Measurements from ENCODE around the gene BTG4. TPM values are rescaled to one million over a fixed set of nuclear protein-coding genes. Genes with fewer than 3 reads are reported as not detected.

The BTG4 gene
- total RNA-seq, 3 donors from 2014 or later: not detected

DNA sequence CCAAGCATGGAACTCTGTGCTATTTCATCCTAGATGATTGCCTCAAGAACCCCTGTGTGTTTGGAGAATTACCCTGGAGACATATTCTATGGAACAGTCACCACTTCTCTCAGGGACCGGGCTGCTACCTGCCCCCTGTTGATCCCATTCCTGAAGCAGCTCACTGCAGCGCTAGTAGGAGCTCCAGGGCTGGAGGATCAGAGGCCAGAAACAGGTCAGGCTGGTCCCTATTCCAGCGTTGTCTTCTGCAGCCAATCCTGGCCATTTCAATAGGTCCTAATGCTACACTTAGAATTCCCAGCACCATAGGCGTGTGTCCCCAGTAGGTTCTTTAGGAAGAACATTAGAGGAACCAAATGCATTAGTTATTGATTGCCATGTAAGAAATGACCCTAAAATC is 48.9 kb downstream of the BTG4 start:
- Histone ChIP-seq H3K27me3 (no peaks in the 10 kb centered on the region), H3K27ac (no peak overlapping the region), H3K36me3 (no peaks in the 10 kb centered on the region), H3K4me3 (no peak overlapping the region), H3K9me3 (no peaks in the 10 kb centered on the region), H3K4me1 (no peaks in the 10 kb centered on the region)
- TF ChIP-seq, protein P1, sequence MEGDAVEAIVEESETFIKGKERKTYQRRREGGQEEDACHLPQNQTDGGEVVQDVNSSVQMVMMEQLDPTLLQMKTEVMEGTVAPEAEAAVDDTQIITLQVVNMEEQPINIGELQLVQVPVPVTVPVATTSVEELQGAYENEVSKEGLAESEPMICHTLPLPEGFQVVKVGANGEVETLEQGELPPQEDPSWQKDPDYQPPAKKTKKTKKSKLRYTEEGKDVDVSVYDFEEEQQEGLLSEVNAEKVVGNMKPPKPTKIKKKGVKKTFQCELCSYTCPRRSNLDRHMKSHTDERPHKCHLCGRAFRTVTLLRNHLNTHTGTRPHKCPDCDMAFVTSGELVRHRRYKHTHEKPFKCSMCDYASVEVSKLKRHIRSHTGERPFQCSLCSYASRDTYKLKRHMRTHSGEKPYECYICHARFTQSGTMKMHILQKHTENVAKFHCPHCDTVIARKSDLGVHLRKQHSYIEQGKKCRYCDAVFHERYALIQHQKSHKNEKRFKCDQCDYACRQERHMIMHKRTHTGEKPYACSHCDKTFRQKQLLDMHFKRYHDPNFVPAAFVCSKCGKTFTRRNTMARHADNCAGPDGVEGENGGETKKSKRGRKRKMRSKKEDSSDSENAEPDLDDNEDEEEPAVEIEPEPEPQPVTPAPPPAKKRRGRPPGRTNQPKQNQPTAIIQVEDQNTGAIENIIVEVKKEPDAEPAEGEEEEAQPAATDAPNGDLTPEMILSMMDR (IDR thresholded peaks at IDR 0.05): no peak
- TF ChIP-seq POLR2AphosphoS5 (IDR thresholded peaks at IDR 0.05) (no peak), POLR2A (IDR thresholded peaks at IDR 0.05) (no peak)
- intact Hi-C loops (cut with DNase I; ENCODE audit: low total_unique reads): no loop called here
- no peak for DNase-seq (ENCODE audit: low spot score in 2 of 2)

DNA sequence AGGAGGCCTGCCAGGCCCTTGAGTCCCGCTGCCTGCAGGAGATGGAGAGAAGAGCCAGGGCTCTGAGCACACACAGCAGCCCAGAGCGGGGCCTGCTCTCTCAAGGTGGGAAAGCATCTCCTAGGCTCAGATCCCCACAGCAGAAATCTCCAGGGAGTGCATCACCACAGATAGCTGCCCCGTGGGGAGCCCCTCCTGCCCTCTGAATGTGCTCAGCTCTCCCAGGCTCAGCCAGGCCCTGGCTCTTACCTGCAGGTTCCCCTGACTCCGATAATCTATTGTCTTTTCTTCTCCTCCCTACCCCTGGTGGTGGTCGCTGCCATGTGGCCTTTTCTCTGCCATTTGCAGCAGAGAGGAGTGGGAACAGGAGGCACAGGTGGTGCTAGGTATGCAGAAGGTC is 49.9 kb downstream of the BTG4 start:
- intact Hi-C loops (cut with DNase I; ENCODE audit: low total_unique reads): no loop called here

DNA sequence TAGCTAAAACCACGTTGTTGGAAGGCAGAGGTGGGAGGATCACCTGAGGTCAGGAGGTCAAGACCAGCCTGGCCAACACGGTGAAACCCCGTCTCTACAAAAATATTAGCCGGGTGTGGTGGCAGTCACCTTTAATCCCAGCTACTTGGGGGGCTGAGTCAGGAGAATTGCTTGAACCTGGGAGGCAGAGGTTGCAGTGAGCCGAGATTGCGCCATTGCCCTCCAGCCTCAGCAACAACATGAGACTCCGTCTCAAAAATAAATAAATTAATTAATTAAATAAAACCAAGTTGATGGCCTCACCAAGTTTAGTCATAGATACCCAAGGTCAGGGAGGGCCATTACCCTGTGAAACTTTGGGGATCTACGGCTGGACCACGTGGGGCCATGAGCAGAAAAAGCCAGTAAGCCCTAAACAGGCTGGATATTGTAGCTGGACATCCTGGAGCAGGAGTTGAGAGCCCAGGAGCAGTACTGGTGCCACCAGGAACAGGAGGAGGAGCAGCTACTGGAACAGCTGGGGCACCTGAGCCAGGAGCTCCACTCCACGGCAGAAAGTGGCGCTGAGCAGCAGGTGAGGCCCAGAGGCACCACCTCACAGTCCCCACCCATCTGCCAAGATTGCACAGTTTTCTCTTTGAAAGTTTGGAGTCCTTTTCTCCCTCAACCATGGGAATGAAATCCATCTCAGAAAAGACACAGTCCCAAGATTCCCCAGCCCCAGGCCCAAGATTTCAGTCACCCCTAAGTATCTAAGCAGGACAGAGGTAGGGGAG is 50.5 kb downstream of the BTG4 start:
- TF ChIP-seq, protein P1 (IDR thresholded peaks at IDR 0.05): no peak
- TF ChIP-seq POLR2A (IDR thresholded peaks at IDR 0.05): no peak
- no peak for TF ChIP-seq POLR2AphosphoS5 (IDR thresholded peaks at IDR 0.05)
- H3K9me3 ChIP-seq: no peaks in the 10 kb centered on the region
- no peaks in the 10 kb centered on the region for H3K36me3 ChIP-seq
- no peak overlapping the region for H3K4me3 ChIP-seq
- intact Hi-C loops (cut with DNase I; ENCODE audit: low total_unique reads): no loop called here
- no peak overlapping the region for H3K27ac ChIP-seq
- DNase-seq (ENCODE audit: low spot score in 2 of 2): no peak
- H3K4me1 ChIP-seq: no peaks in the 10 kb centered on the region
- no peaks in the 10 kb centered on the region for H3K27me3 ChIP-seq

More for the DNA sequence above, 49.9 kb downstream of the BTG4 start:
- H3K9me3 ChIP-seq: no peaks in the 10 kb centered on the region
- H3K27me3 ChIP-seq: no peaks in the 10 kb centered on the region
- H3K36me3 ChIP-seq: no peaks in the 10 kb centered on the region
- no peak for DNase-seq (ENCODE audit: low spot score in 2 of 2)
- H3K4me3 ChIP-seq: no peak overlapping the region
- H3K4me1 ChIP-seq: no peaks in the 10 kb centered on the region
- TF ChIP-seq POLR2A (IDR thresholded peaks at IDR 0.05) (no peak), POLR2AphosphoS5 (IDR thresholded peaks at IDR 0.05) (no peak)
- TF ChIP-seq, protein P1 (IDR thresholded peaks at IDR 0.05): no peak
- no peak overlapping the region for H3K27ac ChIP-seq

DNA sequence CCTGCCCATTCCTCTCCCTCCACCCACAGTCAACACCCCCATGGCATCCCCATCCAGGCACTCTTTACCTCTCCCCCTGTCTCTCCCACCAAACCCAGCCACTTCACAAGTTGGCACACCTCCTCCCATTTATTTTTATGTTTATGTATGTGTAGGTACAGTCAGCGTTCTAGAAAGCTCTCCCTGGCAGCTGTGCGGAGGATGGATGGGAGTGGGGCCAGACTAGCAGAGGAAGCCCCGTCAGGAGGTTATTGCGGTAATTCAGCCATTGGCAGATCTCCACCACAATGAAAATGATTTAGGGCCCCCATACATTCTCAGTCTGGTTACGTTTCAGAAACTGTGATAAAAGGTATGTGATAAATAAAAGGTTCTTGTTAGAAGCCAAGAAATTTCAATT is 51.3 kb downstream of the BTG4 start:
- intact Hi-C loops (cut with DNase I; ENCODE audit: low total_unique reads): no loop called here
- Histone ChIP-seq H3K36me3 (no peaks in the 10 kb centered on the region), H3K4me1 (no peaks in the 10 kb centered on the region), H3K9me3 (no peaks in the 10 kb centered on the region), H3K27me3 (no peaks in the 10 kb centered on the region), H3K4me3 (no peak overlapping the region), H3K27ac (no peak overlapping the region)
- DNase-seq (ENCODE audit: low spot score in 2 of 2): no peak
- TF ChIP-seq, protein P1 (IDR thresholded peaks at IDR 0.05): no peak
- TF ChIP-seq POLR2A (IDR thresholded peaks at IDR 0.05) (no peak), POLR2AphosphoS5 (IDR thresholded peaks at IDR 0.05) (no peak)

DNA sequence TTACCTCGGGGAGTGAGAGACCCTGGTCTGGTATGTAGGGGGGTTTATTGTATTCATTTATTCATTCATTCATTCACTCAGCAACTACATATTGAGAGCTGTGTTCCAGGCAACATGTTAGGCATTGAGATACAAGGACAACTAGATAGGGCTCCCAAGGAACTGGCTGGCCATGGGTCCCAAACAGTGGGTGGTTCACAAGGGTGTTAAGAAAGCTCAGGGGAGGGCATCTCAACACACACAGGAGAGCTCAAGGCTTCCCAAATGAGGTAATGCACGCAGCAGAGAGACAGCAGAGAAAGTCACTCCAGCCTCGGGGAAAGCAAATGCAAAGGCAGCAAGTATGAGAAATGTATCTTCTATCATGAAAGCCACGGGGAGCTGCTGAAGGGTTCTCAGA is 51.8 kb downstream of the BTG4 start:
- Histone ChIP-seq H3K27me3 (no peaks in the 10 kb centered on the region), H3K4me3 (no peak overlapping the region), H3K27ac (no peak overlapping the region), H3K4me1 (no peaks in the 10 kb centered on the region), H3K9me3 (no peaks in the 10 kb centered on the region), H3K36me3 (no peaks in the 10 kb centered on the region)
- TF ChIP-seq POLR2A (IDR thresholded peaks at IDR 0.05): no peak
- TF ChIP-seq, protein P1 (IDR thresholded peaks at IDR 0.05): no peak
- no peak for TF ChIP-seq POLR2AphosphoS5 (IDR thresholded peaks at IDR 0.05)
- DNase-seq (ENCODE audit: low spot score in 2 of 2): no peak
- intact Hi-C loops (cut with DNase I; ENCODE audit: low total_unique reads): no loop called here
